ENCODE measurements around the gene YPEL2. TPM values are rescaled to one million over a fixed set of nuclear protein-coding genes. Genes with fewer than 3 reads are reported as not detected.

YPEL2 gene
- total RNA-seq, 2 donors from 2014 or later: 64.2 to 79.9 TPM

DNA sequence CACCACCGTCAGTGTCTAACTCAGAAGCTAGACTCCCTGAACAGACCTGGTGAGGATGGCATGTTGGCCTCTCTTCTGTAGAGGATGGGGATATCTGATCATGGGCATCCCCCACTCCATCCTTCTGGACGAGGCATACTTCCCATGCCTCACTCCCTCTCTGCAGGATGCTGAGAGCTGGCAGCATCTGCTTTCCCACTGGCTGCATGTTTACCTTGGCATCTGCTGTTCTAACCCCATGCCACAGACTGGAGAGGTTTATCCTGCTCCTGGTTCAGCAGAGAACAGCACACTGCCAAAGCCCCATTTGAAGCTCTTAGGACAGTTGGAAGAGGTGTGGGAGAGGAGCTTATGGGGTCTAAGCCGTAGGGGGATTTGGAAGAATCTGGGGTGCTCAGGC is 46.0 kb downstream of the YPEL2 start:
- Histone ChIP-seq H3K4me1 (ENCODE audit: control insufficient read depth in 1 of 2, low read depth in 2 of 2) (peaks cover 80 to 100% of the 10 kb centered on the region in 2 donors), H3K27ac (peak overlapping the region; percentile 89 to 91), H3K4me3 (no peak overlapping the region), H3K27me3 (replicated peaks; ENCODE audit: insufficient read depth) (no peaks in the 10 kb centered on the region), H3K36me3 (no peaks in the 10 kb centered on the region), H3K9me3 (no peaks in the 10 kb centered on the region)
- ATAC-seq (ENCODE audit: insufficient number of reproducible peaks, low FRiP score, low read depth) (no peak), DNase-seq (ENCODE audit: low spot score) (no peak)
- TF ChIP-seq, protein P1, sequence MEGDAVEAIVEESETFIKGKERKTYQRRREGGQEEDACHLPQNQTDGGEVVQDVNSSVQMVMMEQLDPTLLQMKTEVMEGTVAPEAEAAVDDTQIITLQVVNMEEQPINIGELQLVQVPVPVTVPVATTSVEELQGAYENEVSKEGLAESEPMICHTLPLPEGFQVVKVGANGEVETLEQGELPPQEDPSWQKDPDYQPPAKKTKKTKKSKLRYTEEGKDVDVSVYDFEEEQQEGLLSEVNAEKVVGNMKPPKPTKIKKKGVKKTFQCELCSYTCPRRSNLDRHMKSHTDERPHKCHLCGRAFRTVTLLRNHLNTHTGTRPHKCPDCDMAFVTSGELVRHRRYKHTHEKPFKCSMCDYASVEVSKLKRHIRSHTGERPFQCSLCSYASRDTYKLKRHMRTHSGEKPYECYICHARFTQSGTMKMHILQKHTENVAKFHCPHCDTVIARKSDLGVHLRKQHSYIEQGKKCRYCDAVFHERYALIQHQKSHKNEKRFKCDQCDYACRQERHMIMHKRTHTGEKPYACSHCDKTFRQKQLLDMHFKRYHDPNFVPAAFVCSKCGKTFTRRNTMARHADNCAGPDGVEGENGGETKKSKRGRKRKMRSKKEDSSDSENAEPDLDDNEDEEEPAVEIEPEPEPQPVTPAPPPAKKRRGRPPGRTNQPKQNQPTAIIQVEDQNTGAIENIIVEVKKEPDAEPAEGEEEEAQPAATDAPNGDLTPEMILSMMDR (IDR thresholded peaks at IDR 0.05): no peak

DNA sequence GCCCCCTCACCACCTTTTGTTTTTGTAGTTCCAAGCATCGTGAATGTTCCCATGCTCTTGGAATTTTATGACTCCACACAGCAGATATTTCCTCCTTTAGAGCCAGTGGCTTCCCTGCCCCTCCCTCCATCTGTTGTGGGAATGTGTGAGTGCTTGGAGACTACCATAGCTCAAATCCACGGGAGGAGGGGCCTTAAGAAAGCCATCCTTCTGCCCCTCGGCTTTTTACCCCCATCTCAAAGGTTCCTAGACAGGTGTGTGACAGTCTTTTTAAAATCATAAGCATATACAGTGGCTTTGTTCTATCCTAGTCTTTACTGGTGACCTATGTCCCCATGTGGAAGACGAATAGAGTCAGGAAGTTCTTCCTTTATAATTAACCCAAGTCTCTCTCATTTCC is 47.2 kb downstream of the YPEL2 start:
- Histone ChIP-seq H3K36me3 (no peaks in the 10 kb centered on the region), H3K27ac (peak overlapping the region; percentile 89 to 91), H3K4me3 (peak overlapping the region; percentile 31), H3K4me1 (ENCODE audit: control insufficient read depth in 1 of 2, low read depth in 2 of 2) (peaks cover 67 to 92% of the 10 kb centered on the region in 2 donors), H3K9me3 (no peaks in the 10 kb centered on the region), H3K27me3 (replicated peaks; ENCODE audit: insufficient read depth) (no peaks in the 10 kb centered on the region)
- TF ChIP-seq, protein P1 (IDR thresholded peaks at IDR 0.05): no peak
- DNase-seq (ENCODE audit: low spot score) (no peak), ATAC-seq (ENCODE audit: insufficient number of reproducible peaks, low FRiP score, low read depth) (peak; percentile 31)

DNA sequence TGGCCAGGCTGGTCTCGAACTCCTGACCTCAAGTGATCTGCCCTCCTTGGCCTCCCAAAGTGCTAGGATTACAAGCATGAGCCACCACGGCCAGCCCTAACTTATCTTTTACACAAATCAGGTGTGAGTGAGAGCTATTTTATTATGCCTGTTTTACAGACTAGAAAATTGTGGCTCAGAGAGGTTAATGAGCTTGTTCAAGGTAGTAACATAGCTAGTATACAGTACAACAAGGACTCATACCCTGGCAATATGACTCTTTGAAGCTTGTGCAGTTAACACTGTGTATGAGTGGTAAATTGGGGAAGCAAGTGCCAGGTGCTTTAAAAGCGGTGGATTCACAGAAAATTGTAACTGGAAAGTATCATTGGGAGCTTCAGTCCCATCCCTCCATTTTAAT is 49.0 kb downstream of the YPEL2 start:
- Histone ChIP-seq H3K9me3 (no peaks in the 10 kb centered on the region), H3K4me1 (ENCODE audit: control insufficient read depth in 1 of 2, low read depth in 2 of 2) (peaks cover 56 to 86% of the 10 kb centered on the region in 2 donors), H3K36me3 (no peaks in the 10 kb centered on the region), H3K4me3 (no peak overlapping the region), H3K27ac (peak overlapping the region; percentile 89 to 91), H3K27me3 (replicated peaks; ENCODE audit: insufficient read depth) (no peaks in the 10 kb centered on the region)
- DNase-seq (ENCODE audit: low spot score) (no peak), ATAC-seq (ENCODE audit: insufficient number of reproducible peaks, low FRiP score, low read depth) (no peak)
- TF ChIP-seq, protein P1 (IDR thresholded peaks at IDR 0.05): no peak

DNA sequence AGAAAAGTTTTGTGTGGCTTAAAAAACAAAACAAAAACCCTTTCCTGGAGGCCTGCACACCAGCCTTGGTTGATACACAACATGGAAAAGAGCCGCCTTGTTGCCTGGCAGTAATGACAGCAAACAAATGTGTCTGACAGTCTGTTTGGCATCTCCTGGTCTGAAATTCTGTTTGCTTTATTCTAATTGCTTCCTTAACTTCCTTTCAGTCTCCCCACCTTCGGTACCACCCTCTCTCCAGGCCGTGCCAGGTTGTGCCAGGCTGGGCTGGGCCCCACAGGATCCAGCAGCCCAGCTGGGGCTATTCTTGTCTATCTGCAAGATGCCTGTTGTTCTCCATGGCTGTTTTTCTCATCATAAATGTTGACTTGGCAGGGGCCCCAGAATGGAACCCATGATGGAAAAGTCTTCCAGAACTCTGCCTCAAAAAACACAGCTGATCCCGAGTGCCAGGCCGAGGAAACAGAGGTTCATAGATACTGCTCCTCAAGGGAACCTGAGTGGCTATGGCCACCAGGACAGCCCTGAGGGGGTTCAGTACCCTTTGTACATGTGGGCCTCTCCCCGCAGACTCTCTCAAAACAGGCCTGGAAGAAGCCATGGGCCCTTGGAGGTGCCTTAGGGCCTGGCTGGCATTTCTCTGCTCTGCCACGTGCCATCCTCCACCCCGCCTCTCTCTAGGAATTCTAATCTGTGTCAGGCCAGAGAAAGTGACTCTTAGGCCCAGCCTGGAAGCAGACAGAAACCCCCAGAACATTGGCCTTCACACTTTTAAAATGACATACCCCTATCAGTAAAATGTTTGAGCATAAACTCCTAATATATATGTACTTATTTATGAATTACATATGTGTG is 50.5 kb downstream of the YPEL2 start:
- Histone ChIP-seq H3K4me1 (ENCODE audit: control insufficient read depth in 1 of 2, low read depth in 2 of 2) (peaks cover 49 to 80% of the 10 kb centered on the region in 2 donors), H3K9me3 (no peaks in the 10 kb centered on the region), H3K27ac (peak overlapping the region; percentile 89 to 91), H3K36me3 (no peaks in the 10 kb centered on the region), H3K27me3 (replicated peaks; ENCODE audit: insufficient read depth) (no peaks in the 10 kb centered on the region), H3K4me3 (no peak overlapping the region)
- TF ChIP-seq, protein P1 (IDR thresholded peaks at IDR 0.05): no peak
- no peak for DNase-seq (ENCODE audit: low spot score)
- peak; percentile 66 for ATAC-seq (ENCODE audit: insufficient number of reproducible peaks, low FRiP score, low read depth)

DNA sequence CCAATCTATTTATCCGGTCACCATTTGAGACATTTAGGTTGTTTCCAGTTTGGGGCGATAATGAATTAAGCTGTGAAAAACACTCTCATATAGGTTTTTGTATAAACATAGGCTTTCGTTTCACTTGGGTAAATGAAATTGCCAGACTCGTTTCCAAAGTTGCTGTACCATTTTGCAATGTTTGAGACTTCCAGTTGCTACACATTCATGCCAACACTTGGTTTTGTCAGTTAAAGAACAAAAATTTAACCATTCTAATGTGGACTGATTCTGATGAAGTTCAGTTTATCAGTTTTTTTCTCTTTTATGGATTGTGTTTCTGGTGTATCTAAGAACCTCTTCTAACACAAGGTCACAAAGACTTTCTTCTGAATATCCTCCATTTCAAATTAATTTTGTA is 52.4 kb downstream of the YPEL2 start:
- peak overlapping the region in 1 of 2 donors; percentile 42 for H3K27ac ChIP-seq
- H3K36me3 ChIP-seq: no peaks in the 10 kb centered on the region
- ATAC-seq (ENCODE audit: insufficient number of reproducible peaks, low FRiP score, low read depth) (no peak), DNase-seq (ENCODE audit: low spot score) (no peak)
- peaks cover 42 to 80% of the 10 kb centered on the region in 2 donors for H3K4me1 ChIP-seq (ENCODE audit: control insufficient read depth in 1 of 2, low read depth in 2 of 2)
- TF ChIP-seq, protein P1 (IDR thresholded peaks at IDR 0.05): no peak
- H3K9me3 ChIP-seq: no peaks in the 10 kb centered on the region
- no peaks in the 10 kb centered on the region for H3K27me3 ChIP-seq (replicated peaks; ENCODE audit: insufficient read depth)
- no peak overlapping the region for H3K4me3 ChIP-seq

All from thoracic aorta (tissue), 2 donors.